SK-N-SH treated with all-trans-retinoic acid at 6 μM for 48 hours (cell line): ENCODE results near the gene MARK1.

Source experiments
- ARNTL ChIP-seq: fragments of 450-650 bp; formaldehyde crosslinking; IDR thresholded peaks from 2 replicates; pipeline ENCODE4 v1.5.0; 2020; ENCODE audit warnings: low read depth, mild to moderate bottlenecking, moderate library complexity, borderline replicate concordance
- BACH2 ChIP-seq: fragments of 250-450 bp; sonication (Bioruptor Pico); IDR thresholded peaks from 2 replicates; pipeline ENCODE4 v1.9.0; 2021; ENCODE audit warnings: mild to moderate bottlenecking, borderline replicate concordance
- GLIS3 ChIP-seq: fragments of 250-450 bp; sonication (Bioruptor Pico); IDR thresholded peaks from 2 replicates; pipeline ENCODE4 v1.5.0; 2020; ENCODE audit warnings: mild to moderate bottlenecking, moderate library complexity
- PATZ1 ChIP-seq: fragments of 250-450 bp; sonication (Bioruptor Pico); IDR thresholded peaks from 2 replicates; pipeline ENCODE4 v1.8.0; 2020; ENCODE audit warnings: mild to moderate bottlenecking, moderate library complexity, borderline replicate concordance
- SNAI2 ChIP-seq: fragments of 250-450 bp; sonication (Bioruptor Pico); IDR thresholded peaks from 2 replicates; pipeline ENCODE4 v1.5.0; 2020; ENCODE audit warnings: mild to moderate bottlenecking, moderate library complexity
- TCF4 ChIP-seq: fragments of 250-450 bp; sonication (Bioruptor Pico); IDR thresholded peaks from 2 replicates; pipeline ENCODE4 v1.8.0; 2021; ENCODE audit warnings: mild to moderate bottlenecking, moderate library complexity, borderline replicate concordance
- TOX ChIP-seq: fragments of 250-450 bp; sonication (Bioruptor Pico); IDR thresholded peaks from 2 replicates; pipeline ENCODE4 v1.8.0; 2021; ENCODE audit warnings: mild to moderate bottlenecking, moderate library complexity, borderline replicate concordance
- ZFP3 ChIP-seq: fragments of 250-450 bp; sonication (Bioruptor Pico); IDR thresholded peaks from 2 replicates; pipeline ENCODE4 v1.5.0; 2020; ENCODE audit warnings: mild to moderate bottlenecking, moderate library complexity
- ZFP30 ChIP-seq: fragments of 450-650 bp; formaldehyde crosslinking; IDR thresholded peaks from 2 replicates; pipeline ENCODE4 v1.5.0; 2022; ENCODE audit warnings: mild to moderate bottlenecking, moderate library complexity
- ZNF8 ChIP-seq: fragments of 450-650 bp; formaldehyde crosslinking; IDR thresholded peaks from 2 replicates; pipeline ENCODE4 v1.5.0; 2020; ENCODE audit warnings: mild to moderate bottlenecking, moderate library complexity
- TF ChIP-seq, protein P1 (sequence below): fragments of 250-450 bp; sonication (Bioruptor Pico); IDR thresholded peaks from 2 replicates; pipeline ENCODE4 v1.5.1; 2020; ENCODE audit warnings: low read depth, mild to moderate bottlenecking, moderate library complexity
- TF ChIP-seq, protein P2 (sequence below): fragments of 250-450 bp; sonication (Bioruptor Pico); IDR thresholded peaks from 2 replicates; pipeline ENCODE4 v1.5.1; 2021; ENCODE audit warnings: mild to moderate bottlenecking, moderate library complexity

DNA sequence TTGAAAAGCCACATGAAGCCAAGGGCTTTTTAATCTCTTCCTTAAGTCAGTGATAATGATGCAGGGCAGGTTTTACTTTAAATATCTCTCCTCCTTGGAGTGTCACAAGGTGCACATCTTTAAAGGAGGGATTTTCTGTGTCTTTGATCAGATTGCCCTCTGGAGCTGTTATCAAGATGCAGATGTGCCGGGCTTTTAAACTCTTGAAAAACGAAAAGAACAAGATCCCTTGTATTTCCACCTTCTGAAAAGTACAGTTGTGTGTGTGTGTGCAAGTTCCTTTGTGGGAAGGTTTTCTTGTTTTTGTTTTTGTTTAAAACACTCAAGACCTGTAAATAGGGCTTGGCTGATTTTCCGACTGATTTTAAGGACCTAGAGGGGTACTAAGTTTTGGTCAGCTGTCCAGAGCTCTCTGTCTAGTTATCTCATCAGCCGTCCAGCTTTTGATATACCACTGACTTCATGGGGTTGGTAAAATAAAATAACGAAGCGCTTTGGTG lies 1.6 kb downstream of the MARK1 start:
- TF ChIP-seq ZNF8 (CRISPR knock-in tag) (no peak), PATZ1 (CRISPR knock-in tag) (no peak), GLIS3 (CRISPR knock-in tag) (no peak), TCF4 (CRISPR knock-in tag) (no peak), ARNTL (CRISPR knock-in tag) (no peak), ZFP30 (CRISPR knock-in tag) (no peak), ZFP3 (CRISPR knock-in tag) (no peak), TOX (no peak), BACH2 (CRISPR knock-in tag) (no peak), SNAI2 (no peak)
- TF ChIP-seq, protein P1, sequence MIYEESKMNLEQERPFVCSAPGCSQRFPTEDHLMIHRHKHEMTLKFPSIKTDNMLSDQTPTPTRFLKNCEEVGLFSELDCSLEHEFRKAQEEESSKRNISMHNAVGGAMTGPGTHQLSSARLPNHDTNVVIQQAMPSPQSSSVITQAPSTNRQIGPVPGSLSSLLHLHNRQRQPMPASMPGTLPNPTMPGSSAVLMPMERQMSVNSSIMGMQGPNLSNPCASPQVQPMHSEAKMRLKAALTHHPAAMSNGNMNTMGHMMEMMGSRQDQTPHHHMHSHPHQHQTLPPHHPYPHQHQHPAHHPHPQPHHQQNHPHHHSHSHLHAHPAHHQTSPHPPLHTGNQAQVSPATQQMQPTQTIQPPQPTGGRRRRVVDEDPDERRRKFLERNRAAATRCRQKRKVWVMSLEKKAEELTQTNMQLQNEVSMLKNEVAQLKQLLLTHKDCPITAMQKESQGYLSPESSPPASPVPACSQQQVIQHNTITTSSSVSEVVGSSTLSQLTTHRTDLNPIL: no peak
- TF ChIP-seq, protein P2, sequence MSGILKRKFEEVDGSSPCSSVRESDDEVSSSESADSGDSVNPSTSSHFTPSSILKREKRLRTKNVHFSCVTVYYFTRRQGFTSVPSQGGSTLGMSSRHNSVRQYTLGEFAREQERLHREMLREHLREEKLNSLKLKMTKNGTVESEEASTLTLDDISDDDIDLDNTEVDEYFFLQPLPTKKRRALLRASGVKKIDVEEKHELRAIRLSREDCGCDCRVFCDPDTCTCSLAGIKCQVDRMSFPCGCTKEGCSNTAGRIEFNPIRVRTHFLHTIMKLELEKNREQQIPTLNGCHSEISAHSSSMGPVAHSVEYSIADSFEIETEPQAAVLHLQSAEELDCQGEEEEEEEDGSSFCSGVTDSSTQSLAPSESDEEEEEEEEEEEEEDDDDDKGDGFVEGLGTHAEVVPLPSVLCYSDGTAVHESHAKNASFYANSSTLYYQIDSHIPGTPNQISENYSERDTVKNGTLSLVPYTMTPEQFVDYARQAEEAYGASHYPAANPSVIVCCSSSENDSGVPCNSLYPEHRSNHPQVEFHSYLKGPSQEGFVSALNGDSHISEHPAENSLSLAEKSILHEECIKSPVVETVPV (CRISPR knock-in tag): no peak
